HepG2 (cell line): ENCODE measurements around the gene TAS2R60. TPM values are rescaled to one million over a fixed set of nuclear protein-coding genes. Genes with fewer than 3 reads are reported as not detected.

Experiments used
- ATAC-seq: fragments of 200-7000 bp; cut with Tn5 transposase; 3 replicates; pipeline ENCODE4 v1.9.1; 2020; ENCODE audit warnings: mild to moderate bottlenecking, moderate library complexity
- BruUV-seq: library from RNA; stranded (reverse); fragments of 400-500 nt; replicated peaks from 2 replicates; lab custom pipeline; 2021; lab: Mats Ljungman, UMichigan
- CTCF ChIA-PET: fragments of 300-600 bp; formaldehyde crosslinking; extraction: SDS; loops from one replicate; lab custom pipeline; 2021; ENCODE audit warnings: low total read pairs, inconsistent platforms, low intra/inter-chr PET ratio; lab: Yijun Ruan, JAX
- POLR2A ChIA-PET: fragments of 350-600 bp; sonication (Branson Sonifier 250); formaldehyde crosslinking; loops from one replicate; lab custom pipeline; 2020; ENCODE audit warnings: antibody characterized with exemption, inconsistent platforms; lab: Yijun Ruan, JAX
- DNase-seq: peaks from one replicate; pipeline ENCODE4 v3.0.0-alpha.2; 2015; ENCODE audit warnings: low spot score
- FAIRE-seq: peaks from 3 replicates; lab custom pipeline; 2011; peaks lifted over from hg19 to GRCh38; lab: Jason Lieb, UNC
- H2AFZ ChIP-seq: one replicate; pipeline ENCODE4 v1.6.1; 2011; ENCODE audit warnings: low read length, inconsistent platforms
- H3K27ac ChIP-seq: fragments of 300-600 bp; 3 replicates; pipeline ENCODE4 v1.8.0; 2011; ENCODE audit warnings: mixed run types, mild to moderate bottlenecking, mixed read lengths, low read length, inconsistent platforms; ENCODE audit not compliant: insufficient read depth; ENCODE audit errors: extremely low read length
- H3K27me3 ChIP-seq, 2 experiments: fragments of 200-600 bp in 1 of 2; 2 replicates in 1 of 2; 3 replicates in 1 of 2; pipeline versions ENCODE4 v1.6.0 to v1.8.0; 2011; ENCODE audit warnings: low read length in 2 of 2, mild to moderate bottlenecking in 2 of 2, moderate library complexity in 2 of 2, inconsistent platforms in 1 of 2; ENCODE audit not compliant: insufficient read depth in 2 of 2, control insufficient read depth in 1 of 2
- H3K36me3 ChIP-seq, 2 experiments: fragments of 200-600 bp in 1 of 2; replicated peaks in 1 of 2; 2 replicates in 1 of 2; 3 replicates in 1 of 2; pipeline versions ENCODE4 v1.5.1 to v1.8.0; 2011; ENCODE audit warnings: low read length in 2 of 2, inconsistent platforms in 1 of 2; ENCODE audit not compliant: insufficient read depth in 2 of 2, control insufficient read depth in 1 of 2
- H3K4me1 ChIP-seq: 2 replicates; pipeline ENCODE4 v1.5.1; 2012; ENCODE audit warnings: low read length, inconsistent platforms; ENCODE audit not compliant: insufficient read depth
- H3K4me2 ChIP-seq: 2 replicates; pipeline ENCODE4 v1.6.0; 2011; ENCODE audit warnings: low read depth, low read length, inconsistent platforms
- H3K4me3 ChIP-seq, 3 experiments: fragments of 200-600 bp in 1 of 3; sonication (generic), shearing (Covaris generic) in 1 of 3; replicated peaks in 1 of 3; 2 replicates each; pipeline ENCODE4 v1.5.1; 2011 to 2016; ENCODE audit warnings: low read length in 3 of 3, inconsistent platforms in 2 of 3, low read depth in 2 of 3, mild to moderate bottlenecking in 2 of 3, control low read depth in 1 of 3, mixed read lengths in 1 of 3; ENCODE audit not compliant: insufficient read depth in 1 of 3
- H3K79me2 ChIP-seq: one replicate; pipeline ENCODE4 v1.6.1; 2011; ENCODE audit warnings: low read length, inconsistent platforms; ENCODE audit not compliant: insufficient read depth
- H3K9ac ChIP-seq: 2 replicates; pipeline ENCODE4 v1.6.0; 2011; ENCODE audit warnings: mild to moderate bottlenecking, low read depth, low read length, inconsistent platforms; ENCODE audit not compliant: insufficient read depth
- H3K9me3 ChIP-seq: 2 replicates; pipeline ENCODE4 v1.5.1; 2012; ENCODE audit warnings: mild to moderate bottlenecking, low read length
- H4K20me1 ChIP-seq: 2 replicates; pipeline ENCODE4 v1.6.0; 2011; ENCODE audit warnings: inconsistent platforms, mild to moderate bottlenecking, low read length, moderate library complexity; ENCODE audit not compliant: insufficient read depth
- CAMTA2 ChIP-seq: sonication (generic); formaldehyde crosslinking; IDR thresholded peaks from 2 replicates; pipeline ENCODE4 v1.4.0; 2020; ENCODE audit warnings: mild to moderate bottlenecking, missing genetic modification reagents, borderline replicate concordance
- CEBPB ChIP-seq: IDR thresholded peaks from 2 replicates; pipeline ENCODE4 v1.6.1; 2011; ENCODE audit warnings: low read depth, low read length, improper control_type of control experiment, borderline replicate concordance
- CEBPG ChIP-seq: IDR thresholded peaks from 2 replicates; pipeline ENCODE4 v1.6.1; 2016
- HDAC1 ChIP-seq: sonication (generic); formaldehyde crosslinking; IDR thresholded peaks from 2 replicates; pipeline ENCODE4 v1.5.1; 2020; ENCODE audit warnings: mild to moderate bottlenecking, missing genetic modification reagents
- MED13 ChIP-seq: sonication (generic); formaldehyde crosslinking; IDR thresholded peaks from 2 replicates; pipeline ENCODE4 v1.5.0; 2020; ENCODE audit warnings: missing genetic modification reagents
- SIN3B ChIP-seq: fragments of 150-350 bp; IDR thresholded peaks from 2 replicates; pipeline ENCODE4 v1.6.1; 2014; ENCODE audit warnings: low read length
- STAT5B ChIP-seq: sonication (generic); formaldehyde crosslinking; IDR thresholded peaks from 2 replicates; pipeline ENCODE4 v1.4.0; 2020; ENCODE audit warnings: missing genetic modification reagents
- ZBTB38 ChIP-seq: sonication (generic); formaldehyde crosslinking; IDR thresholded peaks from 2 replicates; pipeline ENCODE4 v1.5.1; 2020; ENCODE audit warnings: mild to moderate bottlenecking, missing genetic modification reagents
- ZBTB4 ChIP-seq: sonication (generic); formaldehyde crosslinking; IDR thresholded peaks from 2 replicates; pipeline ENCODE4 v1.4.0; 2020; ENCODE audit warnings: missing genetic modification reagents, mild to moderate bottlenecking, borderline replicate concordance
- ZNF709 ChIP-seq: sonication (generic); formaldehyde crosslinking; IDR thresholded peaks from 2 replicates; pipeline ENCODE4 v1.5.0; 2020; ENCODE audit warnings: mild to moderate bottlenecking, missing genetic modification reagents
- WGBS: methylation state at CpG from one replicate; pipeline ENCODE4 v1.1.6; 2017; ENCODE audit warnings: low lambda C conversion rate; 5-methylcytosine and 5-hydroxymethylcytosine counted together
- in situ Hi-C: cut with HindIII; loops from 2 replicates; pipeline ENCODE4 v1.10.0; 2017; ENCODE audit warnings: low pct_unique_long_range_greater_than_20kb; ENCODE audit not compliant: extremely low pct_ligation_motif_present
- intact Hi-C: fragments of 100-400 bp; cut with micrococcal nuclease; formaldehyde crosslinking; loops from one replicate; pipeline ENCODE4 v1.10.0; 2022; ENCODE audit not compliant: unreplicated experiment
- polyA plus RNA-seq, 8 experiments: library from polyadenylated mRNA; depleted of rRNA in 3 of 8; stranded (reverse) in 7 of 8; unstranded in 1 of 8; fragments of >200 nt; fragmentation: Illumina TruSeq in 4 of 8; extraction: Trizol in 4 of 8; gene quantifications; 2 replicates each; pipeline versions ENCODE4 v1.2.1 to v1.2.3, GENCODE V29; 2011 to 2016; ENCODE audit warnings: low read depth in 4 of 8, missing spikeins in 1 of 8, mixed read lengths in 1 of 8; ENCODE audit not compliant: insufficient read depth in 1 of 8
- total RNA-seq, 5 experiments: library from RNA; depleted of rRNA; stranded (reverse); fragments of >200 nt; fragmentation: Illumina TruSeq; extraction: Trizol; gene quantifications; 2 replicates each; pipeline ENCODE4 v1.2.3, GENCODE V29; 2016; ENCODE audit warnings: low read depth in 1 of 5

TAS2R60 gene
- total and polyA plus RNA-seq, 2 of the 13 experiments (the other 11 are each of a cell fraction or from before 2014, with no cell fraction given) = not detected

DNA sequence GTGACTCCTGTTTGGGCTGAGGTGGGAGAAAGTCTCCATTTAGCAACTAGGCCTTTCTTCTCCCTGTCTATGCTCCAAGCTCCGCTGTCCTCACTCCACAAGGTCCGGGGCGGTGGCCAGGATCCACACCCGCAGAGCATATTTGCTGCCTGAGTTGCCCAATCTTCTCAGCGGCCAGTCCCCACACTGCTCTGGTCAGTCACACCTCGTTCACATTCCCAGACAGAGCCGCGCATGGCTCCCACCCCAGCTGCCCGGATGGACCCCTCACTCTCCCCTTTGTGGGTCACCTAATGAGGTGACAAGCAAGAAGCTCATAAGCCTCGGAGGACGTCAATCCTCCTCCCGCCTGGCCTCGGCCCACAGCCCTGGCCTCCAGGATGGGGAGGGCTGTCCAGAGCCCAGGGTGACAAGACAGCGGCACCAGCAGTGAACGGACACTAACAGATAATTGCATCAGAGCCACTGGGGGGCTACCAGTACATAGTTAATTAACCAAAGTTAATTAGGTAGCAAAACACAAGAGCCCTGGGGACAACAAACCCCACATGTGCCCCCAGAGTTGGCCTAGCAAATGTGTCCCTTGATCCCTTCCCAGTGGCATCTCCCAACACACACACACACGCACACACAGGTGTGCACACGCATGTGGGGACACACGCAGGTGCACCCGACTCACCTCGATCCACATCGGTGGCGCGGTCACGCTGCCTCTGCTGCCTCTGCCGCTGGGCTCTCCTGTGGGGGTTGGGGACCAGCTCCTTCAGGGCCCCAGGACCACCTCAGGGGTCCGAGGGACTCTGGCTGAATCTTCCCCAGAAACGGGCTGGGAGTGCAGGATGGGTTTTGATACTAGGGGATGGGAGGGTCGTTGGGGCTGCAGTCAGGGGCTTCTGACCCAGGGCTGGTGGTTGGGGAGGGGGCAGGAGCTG is 46.4 kb upstream of the TAS2R60 start:
- no TSS peak for BruUV-seq
- no peak overlapping the region for H3K4me3 ChIP-seq
- H2AFZ ChIP-seq = no peak overlapping the region
- FAIRE-seq (peak; percentile 4), DNase-seq (no peak), ATAC-seq (peak; percentile 30)
- TF ChIP-seq HDAC1 (CRISPR knock-in tag) = 0 out of 2 replicates have a peak, but pooled peaks have one; percentile 31
- peak; percentile 68; the same call in 1 of the 2 replicates for TF ChIP-seq CEBPB
- TF ChIP-seq ZNF709 (CRISPR knock-in tag) = no peak
- TF ChIP-seq STAT5B (CRISPR knock-in tag) = no peak
- no peak for TF ChIP-seq MED13 (CRISPR knock-in tag)
- peak; percentile 59; the same call in 1 of the 2 replicates for TF ChIP-seq CAMTA2 (CRISPR knock-in tag)
- peak; percentile 51; the same call in 1 of the 2 replicates for TF ChIP-seq CEBPG
- no peak for TF ChIP-seq SIN3B
- peak; percentile 69; the same call in 1 of the 2 replicates for TF ChIP-seq ZBTB38 (CRISPR knock-in tag)
- peak; percentile 51; the same call in 1 of the 2 replicates for TF ChIP-seq ZBTB4 (CRISPR knock-in tag)
- 67% methylated on average over 22 of the region's 28 CpGs for WGBS
- ChIA-PET CTCF (no interaction called here), POLR2A (interaction anchor here (1.1 to 2.5 kb wide), 6 partner anchors 11 to 134 kb away, joined by 3 to 24 read pairs (median 12); partner anchors contain the start of genes EPHA1 and GSTK1)
- no peaks in the 10 kb centered on the region for H4K20me1 ChIP-seq
- peaks cover 53% of the 10 kb centered on the region for H3K4me1 ChIP-seq
- no peaks in the 10 kb centered on the region for H3K79me2 ChIP-seq
- H3K36me3 ChIP-seq = no peaks in the 10 kb centered on the region
- no peaks in the 10 kb centered on the region for H3K27me3 ChIP-seq
- no peaks in the 10 kb centered on the region for H3K9me3 ChIP-seq
- peak overlapping the region; percentile 66 for H3K27ac ChIP-seq
- H3K4me2 ChIP-seq = peak overlapping the region; percentile 78
- intact Hi-C loops (no loop called here), in situ Hi-C loops (loop anchor here (25.0 kb wide), 1 partner anchor 515 kb away; the partner anchor contains the start of gene TCAF1)
- 0 out of 2 replicates have a peak overlapping the region, but pooled peaks have one; percentile 9 for H3K9ac ChIP-seq
